ENCODE results near the gene PSD2. TPM values are rescaled to one million over a fixed set of nuclear protein-coding genes. Genes with fewer than 3 reads are reported as not detected.

Gene PSD2
- total RNA-seq, 1 experiment from 2014 or later, result 0.79 TPM

DNA sequence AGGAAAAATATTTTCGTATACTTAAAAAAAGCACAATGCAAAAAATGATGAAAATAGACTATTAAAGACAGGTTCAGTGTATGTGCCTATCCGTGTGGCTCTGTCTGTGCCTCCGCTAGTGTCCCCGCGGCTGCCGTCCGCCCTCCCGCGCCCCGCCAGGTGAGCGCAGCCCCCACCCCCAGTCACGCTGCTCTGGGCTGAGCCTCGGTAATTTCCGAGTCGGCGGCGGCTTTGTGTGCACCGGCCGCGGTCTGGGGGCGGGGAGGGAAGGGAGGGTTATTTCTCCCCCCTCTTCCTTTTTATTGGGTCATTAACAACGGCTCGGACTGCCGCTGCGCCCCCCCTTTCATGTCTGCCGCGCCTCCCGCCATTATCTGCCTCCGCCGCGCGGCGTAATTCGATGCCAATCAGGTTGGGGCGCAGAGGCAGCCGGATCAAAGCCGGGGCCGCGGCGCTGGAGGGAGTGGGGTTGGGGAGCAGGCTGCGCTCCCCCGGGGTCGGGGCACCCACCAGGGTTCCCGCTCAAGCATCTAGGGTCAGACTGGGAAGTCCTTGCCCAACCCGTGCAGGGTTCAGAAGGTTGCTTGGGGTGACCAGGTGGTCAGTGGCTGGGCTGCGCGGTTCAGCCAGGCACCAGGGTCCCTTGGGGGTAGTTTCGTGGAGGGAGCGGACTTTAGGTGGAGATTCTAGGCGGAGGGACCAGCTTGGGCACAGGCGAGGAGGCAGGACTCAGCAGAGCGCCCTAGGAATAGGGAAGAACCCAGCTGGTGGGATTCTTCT is 39.5 kb upstream of the PSD2 start:
- peak overlapping the region; percentile 46 to 61 for H3K4me3 ChIP-seq (replicated peaks in 1 of 2; ENCODE audit: low read depth in 1 of 2, low read length in 2 of 2)
- ATAC-seq, result peak; percentile 64
- CTCF ChIA-PET, result interaction anchor here (1.5 kb wide), 1 partner anchor 9 kb away, joined by 7 read pairs; no protein-coding TSS in a partner anchor

DNA sequence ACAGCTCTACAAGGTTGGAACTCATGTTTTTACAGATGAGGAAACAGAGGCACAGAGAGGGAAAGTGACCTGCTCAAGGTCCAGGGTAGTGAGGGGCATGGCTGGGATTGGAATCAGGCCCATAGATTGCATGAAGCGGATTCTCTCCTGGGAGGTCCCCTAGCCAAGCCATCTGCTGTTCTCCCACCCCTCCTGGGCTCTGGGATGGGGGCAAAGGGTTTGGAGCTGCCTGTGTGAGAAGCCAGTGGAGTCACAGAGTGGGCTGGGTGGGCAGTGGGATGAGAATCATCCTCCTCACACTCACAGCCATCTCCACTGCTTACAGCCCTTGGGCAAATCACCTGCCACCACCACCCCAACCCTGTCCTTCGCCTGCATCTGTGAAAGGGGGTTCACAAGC is 38.6 kb upstream of the PSD2 start:
- DNase-seq (ENCODE audit: low read depth, low spot score), result no peak
- ChIA-PET CTCF (interaction anchor here (1.5 kb wide), 1 partner anchor 9 kb away, joined by 7 read pairs; no protein-coding TSS in a partner anchor), POLR2A (interaction anchor here (0.7 kb wide), 1 partner anchor 47 kb away, joined by 3 read pairs; no protein-coding TSS in a partner anchor), RAD21 (ENCODE audit: low non-redundant PET in 1 of 2, low total read pairs in 2 of 2, uncharacterized antibody in 2 of 2, unreplicated experiment in 2 of 2) (no interaction called here)
- Histone ChIP-seq H3K4me2 (ENCODE audit: low read length) (no peak overlapping the region), H2AFZ (ENCODE audit: low read depth, low read length, poor library complexity, severe bottlenecking) (no peak overlapping the region), H3K4me1 (ENCODE audit: control insufficient read depth in 1 of 2, insufficient read depth in 2 of 2, low read length in 2 of 2) (peaks cover 13 to 45% of the 10 kb centered on the region in 2 experiments), H3K36me3 (ENCODE audit: control insufficient read depth in 1 of 2, insufficient read depth in 2 of 2, low read length in 2 of 2) (no peaks in the 10 kb centered on the region), H3K27ac (ENCODE audit: low read depth, low read length) (no peak overlapping the region), H3K79me2 (ENCODE audit: insufficient read depth, low read length) (no peaks in the 10 kb centered on the region), H3K27me3 (ENCODE audit: insufficient read depth, low read length) (no peaks in the 10 kb centered on the region; the same call in 1 of the 2 replicates), H3K9me3 (ENCODE audit: control insufficient read depth in 1 of 2, insufficient read depth in 1 of 2, low read depth in 1 of 2, low read length in 2 of 2) (no peaks in the 10 kb centered on the region), H4K20me1 (ENCODE audit: insufficient read depth) (no peaks in the 10 kb centered on the region), H3K4me3 (replicated peaks in 1 of 2; ENCODE audit: low read depth in 1 of 2, low read length in 2 of 2) (no peak overlapping the region), H3K9me2 (ENCODE audit: insufficient read depth) (no peaks in the 10 kb centered on the region), H3K9ac (ENCODE audit: low read length) (no peak overlapping the region)
- TF ChIP-seq TCF7L2 (IDR thresholded peaks at IDR 0.05; ENCODE audit: borderline replicate concordance, extremely low read depth, insufficient read depth, insufficient read length), result no peak
- TF ChIP-seq, protein P1, sequence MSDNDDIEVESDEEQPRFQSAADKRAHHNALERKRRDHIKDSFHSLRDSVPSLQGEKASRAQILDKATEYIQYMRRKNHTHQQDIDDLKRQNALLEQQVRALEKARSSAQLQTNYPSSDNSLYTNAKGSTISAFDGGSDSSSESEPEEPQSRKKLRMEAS (IDR thresholded peaks at IDR 0.05), result no peak
- TF ChIP-seq CEBPB (IDR thresholded peaks at IDR 0.05; ENCODE audit: low read depth), result no peak
- no peak for TF ChIP-seq ZNF274 (IDR thresholded peaks at IDR 0.05; ENCODE audit: low read depth, low read length)
- no peak for TF ChIP-seq EZH2 (IDR thresholded peaks at IDR 0.05)
- no peak for TF ChIP-seq ELF1 (IDR thresholded peaks at IDR 0.05; ENCODE audit: borderline replicate concordance, low read depth)
- TF ChIP-seq SP1 (IDR thresholded peaks at IDR 0.05; ENCODE audit: low read depth), result no peak
- TF ChIP-seq, protein P2, sequence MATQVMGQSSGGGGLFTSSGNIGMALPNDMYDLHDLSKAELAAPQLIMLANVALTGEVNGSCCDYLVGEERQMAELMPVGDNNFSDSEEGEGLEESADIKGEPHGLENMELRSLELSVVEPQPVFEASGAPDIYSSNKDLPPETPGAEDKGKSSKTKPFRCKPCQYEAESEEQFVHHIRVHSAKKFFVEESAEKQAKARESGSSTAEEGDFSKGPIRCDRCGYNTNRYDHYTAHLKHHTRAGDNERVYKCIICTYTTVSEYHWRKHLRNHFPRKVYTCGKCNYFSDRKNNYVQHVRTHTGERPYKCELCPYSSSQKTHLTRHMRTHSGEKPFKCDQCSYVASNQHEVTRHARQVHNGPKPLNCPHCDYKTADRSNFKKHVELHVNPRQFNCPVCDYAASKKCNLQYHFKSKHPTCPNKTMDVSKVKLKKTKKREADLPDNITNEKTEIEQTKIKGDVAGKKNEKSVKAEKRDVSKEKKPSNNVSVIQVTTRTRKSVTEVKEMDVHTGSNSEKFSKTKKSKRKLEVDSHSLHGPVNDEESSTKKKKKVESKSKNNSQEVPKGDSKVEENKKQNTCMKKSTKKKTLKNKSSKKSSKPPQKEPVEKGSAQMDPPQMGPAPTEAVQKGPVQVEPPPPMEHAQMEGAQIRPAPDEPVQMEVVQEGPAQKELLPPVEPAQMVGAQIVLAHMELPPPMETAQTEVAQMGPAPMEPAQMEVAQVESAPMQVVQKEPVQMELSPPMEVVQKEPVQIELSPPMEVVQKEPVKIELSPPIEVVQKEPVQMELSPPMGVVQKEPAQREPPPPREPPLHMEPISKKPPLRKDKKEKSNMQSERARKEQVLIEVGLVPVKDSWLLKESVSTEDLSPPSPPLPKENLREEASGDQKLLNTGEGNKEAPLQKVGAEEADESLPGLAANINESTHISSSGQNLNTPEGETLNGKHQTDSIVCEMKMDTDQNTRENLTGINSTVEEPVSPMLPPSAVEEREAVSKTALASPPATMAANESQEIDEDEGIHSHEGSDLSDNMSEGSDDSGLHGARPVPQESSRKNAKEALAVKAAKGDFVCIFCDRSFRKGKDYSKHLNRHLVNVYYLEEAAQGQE (IDR thresholded peaks at IDR 0.05; ENCODE audit: low read depth), result no peak
- TF ChIP-seq POLR2A (IDR thresholded peaks at IDR 0.05; ENCODE audit: borderline replicate concordance, extremely low read depth, insufficient read depth, insufficient read length), result no peak
- no peak for TF ChIP-seq EGR1 (IDR thresholded peaks at IDR 0.05; ENCODE audit: low read depth)
- TF ChIP-seq ZFX (IDR thresholded peaks at IDR 0.05), result no peak
- TF ChIP-seq, protein P3, sequence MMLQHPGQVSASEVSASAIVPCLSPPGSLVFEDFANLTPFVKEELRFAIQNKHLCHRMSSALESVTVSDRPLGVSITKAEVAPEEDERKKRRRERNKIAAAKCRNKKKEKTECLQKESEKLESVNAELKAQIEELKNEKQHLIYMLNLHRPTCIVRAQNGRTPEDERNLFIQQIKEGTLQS (IDR thresholded peaks at IDR 0.05), result no peak
- TF ChIP-seq EZH2phosphoT487 (IDR thresholded peaks at IDR 0.05; ENCODE audit: borderline replicate concordance), result no peak
- no peak for TF ChIP-seq JUND (IDR thresholded peaks at IDR 0.05)
- TF ChIP-seq POLR2AphosphoS5 (IDR thresholded peaks at IDR 0.05; ENCODE audit: low read depth, low read length), result no peak
- no peak for TF ChIP-seq RAD21 (IDR thresholded peaks at IDR 0.05; ENCODE audit: low read depth)
- no peak for ATAC-seq
- BruUV-seq (replicated peaks), result no TSS peak
- intact Hi-C loops (cut with micrococcal nuclease), result no loop called here

More for the DNA sequence above, 39.5 kb upstream of the PSD2 start:
- Histone ChIP-seq H4K20me1 (ENCODE audit: insufficient read depth) (no peaks in the 10 kb centered on the region), H3K9ac (ENCODE audit: low read length) (peak overlapping the region; percentile 37), H3K27me3 (ENCODE audit: insufficient read depth, low read length) (no peaks in the 10 kb centered on the region; the same call in 1 of the 2 replicates), H2AFZ (ENCODE audit: low read depth, low read length, poor library complexity, severe bottlenecking) (peak overlapping the region; percentile 71), H3K79me2 (ENCODE audit: insufficient read depth, low read length) (no peaks in the 10 kb centered on the region), H3K4me2 (ENCODE audit: low read length) (peak overlapping the region; percentile 95), H3K36me3 (ENCODE audit: control insufficient read depth in 1 of 2, insufficient read depth in 2 of 2, low read length in 2 of 2) (no peaks in the 10 kb centered on the region), H3K9me3 (ENCODE audit: control insufficient read depth in 1 of 2, insufficient read depth in 1 of 2, low read depth in 1 of 2, low read length in 2 of 2) (no peaks in the 10 kb centered on the region), H3K9me2 (ENCODE audit: insufficient read depth) (no peaks in the 10 kb centered on the region), H3K4me1 (ENCODE audit: control insufficient read depth in 1 of 2, insufficient read depth in 2 of 2, low read length in 2 of 2) (peaks cover 13 to 45% of the 10 kb centered on the region in 2 experiments), H3K27ac (ENCODE audit: low read depth, low read length) (no peak overlapping the region; the same call in 1 of the 2 replicates)
- DNase-seq (ENCODE audit: low read depth, low spot score), result no peak
- intact Hi-C loops (cut with micrococcal nuclease), result no loop called here
- BruUV-seq (replicated peaks), result no TSS peak
- ChIA-PET POLR2A (interaction anchor here (0.7 kb wide), 1 partner anchor 46 kb away, joined by 3 read pairs; no protein-coding TSS in a partner anchor), RAD21 (ENCODE audit: low non-redundant PET in 1 of 2, low total read pairs in 2 of 2, uncharacterized antibody in 2 of 2, unreplicated experiment in 2 of 2) (no interaction called here)
- no peak for TF ChIP-seq CEBPB (IDR thresholded peaks at IDR 0.05; ENCODE audit: low read depth)
- peak; percentile 30 for TF ChIP-seq YY1 (IDR thresholded peaks at IDR 0.05; ENCODE audit: extremely low read depth, insufficient replicate concordance, low read depth, low read length)
- peak; percentile 99 for TF ChIP-seq TCF7L2 (IDR thresholded peaks at IDR 0.05; ENCODE audit: borderline replicate concordance, extremely low read depth, insufficient read depth, insufficient read length)
